Effector CD8-positive, alpha-beta T cell (primary cell): ENCODE results near the gene MAP7D2.

Experiments
- DNase-seq: peaks from one replicate; lab custom pipeline; 2025; lab: John Stamatoyannopoulos, UW

The MAP7D2 gene

DNA sequence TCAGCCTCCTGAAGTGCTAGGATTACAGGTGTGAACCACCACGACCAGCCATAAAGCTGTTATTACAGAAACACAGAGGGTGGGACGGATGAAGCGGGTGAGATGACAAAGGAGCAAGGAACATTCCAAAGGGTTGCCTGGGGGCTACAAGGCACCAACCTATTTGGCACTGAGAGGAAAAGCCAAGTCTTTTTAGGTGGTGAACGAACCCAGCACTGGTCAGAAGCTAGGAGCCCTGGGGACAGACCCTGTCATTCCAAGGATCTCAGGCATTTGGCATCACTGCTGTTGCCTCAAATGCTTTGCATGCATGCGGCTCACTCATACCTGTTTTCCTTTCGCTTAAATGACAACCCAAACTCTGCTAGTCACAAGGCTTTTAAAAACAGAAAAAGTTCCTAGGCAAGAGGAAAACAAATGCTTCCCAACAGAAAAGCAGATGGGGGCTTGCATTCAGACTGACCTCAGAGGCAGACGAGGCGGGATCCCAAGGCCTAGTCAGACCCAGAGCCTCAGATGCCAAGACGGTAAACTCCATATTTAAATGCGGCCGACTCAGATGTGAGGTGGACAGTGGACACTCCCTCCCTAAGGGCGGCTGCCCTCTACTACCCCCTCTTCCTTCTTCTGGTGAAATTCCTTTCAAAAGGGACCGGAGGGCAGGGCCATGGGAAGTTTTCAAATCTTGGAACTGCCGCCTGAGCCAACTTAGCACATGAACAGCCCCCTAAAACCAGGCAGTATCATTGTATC is 4.5 kb downstream of the MAP7D2 start:
- DNase-seq: no peak

DNA sequence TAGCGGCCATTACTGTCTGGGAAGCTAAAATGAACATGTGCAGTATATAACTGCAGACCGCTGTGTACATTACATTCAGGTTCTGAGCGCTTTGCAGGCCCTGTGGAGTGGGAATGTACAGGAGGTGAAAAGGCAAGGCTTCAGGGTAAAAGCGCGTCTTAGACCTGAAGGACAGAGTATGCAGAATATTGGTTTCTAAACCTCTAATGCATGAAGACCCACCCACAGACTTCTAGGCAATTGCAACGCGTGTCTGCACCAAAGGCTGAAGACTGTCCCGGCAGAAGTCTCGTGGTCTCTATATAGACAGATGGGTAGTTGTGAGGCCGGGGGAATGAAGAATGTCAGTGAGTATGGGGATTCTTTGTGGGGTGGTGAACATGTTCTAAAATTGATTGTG is 5.4 kb downstream of the MAP7D2 start:
- DNase-seq: no peak

DNA sequence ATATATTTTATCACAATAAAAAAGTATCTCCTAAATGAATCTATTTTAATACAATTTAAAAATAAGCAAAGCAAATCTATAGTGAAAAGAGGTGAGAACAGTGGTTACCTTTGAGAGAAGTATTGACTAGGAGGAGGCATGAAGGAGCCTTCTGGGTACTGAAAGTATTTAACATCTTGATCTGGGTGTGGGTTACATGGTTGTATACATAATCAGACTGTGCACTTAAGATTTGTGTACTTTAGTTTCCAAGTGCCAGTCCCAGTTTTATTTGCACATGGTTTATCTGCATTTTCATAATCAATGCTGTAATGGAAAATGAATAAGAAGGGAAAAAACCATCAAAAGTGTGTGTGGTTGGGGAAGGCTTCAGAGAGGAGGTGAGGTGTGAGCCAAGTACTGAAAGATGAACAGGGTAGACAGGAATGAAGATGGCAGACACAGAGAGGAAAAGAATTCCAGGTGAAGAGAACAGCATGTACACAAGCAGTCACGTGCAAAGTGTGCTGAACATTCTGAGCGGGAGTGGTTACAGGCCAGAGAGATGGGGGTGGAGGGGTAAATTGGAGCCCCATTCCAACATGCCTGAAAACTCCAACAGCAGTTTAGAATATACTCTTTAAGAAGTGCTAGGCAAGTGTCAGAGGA is 14.6 kb downstream of the MAP7D2 start:
- DNase-seq: no peak

DNA sequence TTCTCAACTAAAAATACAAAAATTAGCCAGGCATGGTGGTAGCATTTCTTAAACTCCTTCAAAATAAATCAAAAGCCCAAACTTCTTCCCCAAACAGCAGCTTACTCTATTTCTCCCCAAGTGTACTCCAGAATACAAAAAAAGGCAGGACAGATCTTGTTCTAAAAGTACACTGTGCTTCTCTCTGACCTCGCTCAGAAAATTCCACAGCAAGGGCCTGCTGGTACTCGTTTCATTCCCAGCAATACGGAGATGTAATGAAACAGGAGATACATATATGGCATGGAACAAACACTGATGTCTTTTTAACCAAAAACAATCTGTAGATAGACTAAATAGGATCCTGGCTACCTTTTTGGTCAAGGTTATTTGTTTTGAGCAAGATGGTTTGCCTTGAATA is 25.2 kb downstream of the MAP7D2 start:
- DNase-seq: no peak

DNA sequence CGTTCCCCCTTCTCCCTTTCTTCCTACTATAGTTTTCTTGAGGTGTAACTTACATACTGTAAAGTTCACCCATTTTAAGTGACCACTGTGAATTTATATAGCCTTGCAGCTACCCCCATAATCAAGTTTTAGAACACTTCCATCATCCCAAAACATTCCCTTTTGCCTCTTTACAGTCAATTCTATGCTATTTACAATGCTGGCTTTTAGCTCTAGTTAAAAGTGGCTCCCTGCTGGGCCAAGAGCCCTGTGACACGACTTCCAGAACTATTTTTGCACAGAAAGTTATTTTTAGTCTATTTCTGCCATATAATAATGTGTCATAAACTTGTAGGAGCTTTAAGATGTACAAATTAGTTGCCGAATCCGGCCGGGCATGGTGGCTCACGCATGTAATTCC is 26.9 kb downstream of the MAP7D2 start:
- no peak for DNase-seq

DNA sequence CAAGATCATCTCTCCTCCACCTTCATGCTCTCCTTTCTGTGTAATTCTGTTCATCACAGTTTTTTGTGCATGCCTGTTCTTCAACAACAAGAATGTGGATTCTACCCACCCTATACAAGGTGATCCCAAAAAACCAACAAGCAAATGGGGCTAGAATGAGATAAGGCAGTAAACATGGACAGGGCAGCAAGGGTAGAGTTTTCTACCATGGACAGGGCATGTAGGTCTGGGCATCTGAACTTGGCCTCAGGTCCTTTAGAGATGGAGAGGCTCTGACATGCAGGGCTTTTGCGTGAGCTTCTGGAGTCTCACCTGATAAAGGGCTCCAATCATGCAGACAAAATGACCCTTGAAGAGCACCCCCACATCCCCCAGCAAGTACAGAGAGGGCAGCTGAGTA is 36.4 kb downstream of the MAP7D2 start:
- DNase-seq: no peak

DNA sequence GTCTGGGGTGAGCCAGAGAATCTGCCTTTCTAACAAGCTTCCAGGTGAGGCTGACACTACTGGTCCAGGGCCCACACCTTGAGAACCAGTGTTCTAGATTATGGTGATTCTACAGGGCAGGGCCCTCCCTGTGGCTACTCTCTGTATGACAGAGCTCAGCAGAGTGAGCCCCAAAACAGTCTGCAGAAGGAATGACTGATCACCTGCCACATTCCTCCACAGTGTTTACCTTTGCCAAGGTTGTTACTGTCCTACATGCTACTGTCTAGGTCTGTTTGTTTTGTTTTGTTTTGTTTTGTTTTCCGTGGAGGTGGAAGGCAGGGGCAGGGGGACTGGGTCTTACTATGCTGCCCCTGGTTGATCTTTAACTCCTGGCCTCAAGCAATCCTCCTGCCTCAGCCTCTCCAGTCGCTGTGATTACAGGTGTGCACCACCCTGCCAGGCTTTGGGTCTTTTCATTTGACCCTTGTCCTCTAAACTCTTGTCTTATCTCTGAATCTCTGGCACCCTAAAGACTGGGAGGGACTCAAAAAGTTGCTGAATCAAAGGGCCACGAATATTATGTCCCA is 45.1 kb downstream of the MAP7D2 start:
- DNase-seq: no peak

DNA sequence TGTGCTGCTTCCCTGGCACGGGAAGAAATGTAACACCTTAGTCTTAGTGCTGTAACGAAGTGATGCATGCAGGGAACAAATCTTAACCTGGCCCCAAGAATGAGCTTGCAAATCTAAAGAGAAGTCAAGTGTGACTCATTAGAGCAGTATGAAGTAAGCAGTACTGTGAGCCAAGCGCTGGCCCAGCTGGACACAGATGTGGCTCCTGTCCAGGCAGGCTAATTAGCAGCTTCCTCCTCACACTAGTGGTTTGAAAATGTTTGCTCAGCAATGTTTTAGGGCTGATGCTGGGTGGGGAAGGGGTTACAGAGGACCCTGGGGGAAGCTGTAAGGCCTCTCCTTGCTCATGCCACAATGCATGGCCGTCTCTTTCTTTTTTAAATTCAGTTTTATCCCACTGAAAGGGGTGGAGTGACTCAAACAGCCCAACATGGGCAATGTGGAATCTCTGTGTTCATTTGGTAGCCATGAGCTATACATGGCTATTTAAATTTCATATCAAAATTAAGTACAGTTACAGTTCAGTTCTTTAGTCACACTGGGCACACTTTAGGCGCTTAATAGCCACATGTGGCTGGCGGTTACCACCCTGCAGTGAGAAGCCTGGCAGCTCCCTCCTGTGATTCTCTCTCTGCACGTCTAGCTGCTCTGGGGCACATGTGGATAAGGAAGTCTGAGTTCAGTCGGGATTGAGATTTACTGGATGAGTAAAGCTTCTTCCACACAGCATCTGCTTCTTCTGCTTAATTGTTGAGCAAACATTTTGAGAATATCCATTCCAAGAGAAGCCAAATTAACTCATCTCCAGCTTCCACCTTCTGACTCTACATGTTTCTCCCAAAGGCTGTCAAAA is 48.8 kb downstream of the MAP7D2 start:
- no peak for DNase-seq

DNA sequence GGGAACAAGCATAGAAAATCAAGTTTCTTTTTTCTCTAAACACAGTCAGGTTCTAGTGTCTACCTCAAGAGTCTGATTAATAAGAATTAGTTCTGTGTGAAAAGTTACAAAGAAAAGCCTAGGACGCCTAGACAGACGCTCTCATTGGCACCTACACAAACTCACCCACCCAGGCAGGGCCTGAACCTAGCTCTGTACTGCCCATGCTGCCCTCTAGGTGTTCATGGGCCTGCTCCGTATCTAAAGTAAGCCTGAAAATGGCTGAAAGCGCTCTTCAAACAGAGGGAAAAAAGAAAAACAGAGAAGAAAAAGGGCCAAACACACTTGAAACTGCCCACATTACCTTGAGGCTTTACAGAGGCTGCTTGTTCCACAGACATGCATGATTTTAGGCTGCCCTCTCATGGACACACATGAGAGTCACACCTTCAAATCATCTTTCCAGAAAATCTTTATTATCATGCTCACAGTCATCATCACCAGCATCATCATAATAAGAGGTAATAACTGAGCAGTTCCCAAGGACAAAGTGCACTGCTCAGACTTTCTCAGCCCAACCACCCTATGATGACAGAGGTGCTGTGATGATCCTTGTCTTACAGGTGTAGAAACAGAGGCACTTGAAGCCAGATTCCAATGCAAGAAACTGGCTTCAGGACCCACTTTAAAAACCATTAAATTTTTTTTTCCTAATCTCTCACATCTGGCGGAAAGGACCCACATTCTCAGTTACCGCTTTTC is 49.6 kb downstream of the MAP7D2 start:
- no peak for DNase-seq

DNA sequence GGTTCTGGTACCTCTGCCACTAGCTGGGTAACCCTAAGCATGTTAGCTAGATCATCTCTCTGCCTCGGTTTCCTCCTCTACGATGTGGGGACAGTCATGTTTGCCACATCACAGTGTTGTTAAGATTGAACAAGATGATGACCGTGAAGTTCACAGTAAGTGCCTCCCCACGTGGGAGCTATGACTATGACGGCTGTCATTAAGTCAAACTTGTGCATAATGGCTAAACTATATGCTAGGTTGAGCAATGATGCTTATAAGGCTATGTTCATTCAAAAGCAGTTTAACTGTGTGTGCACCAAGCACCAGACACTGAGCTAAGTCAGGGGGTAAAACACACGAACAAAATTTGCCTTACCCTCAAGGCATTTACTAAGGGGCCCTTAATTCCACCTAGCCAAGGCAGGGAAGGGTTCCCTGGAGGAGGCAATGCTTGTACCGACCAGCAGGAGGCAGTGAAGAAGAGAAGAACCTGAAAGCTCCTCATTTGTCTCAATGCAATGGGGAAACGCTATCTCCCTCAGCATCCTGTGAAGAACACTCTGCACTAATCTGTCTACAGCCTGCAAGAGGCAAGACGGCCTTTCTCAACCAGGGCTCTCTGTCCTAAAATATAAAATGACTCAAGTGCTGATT is 52.9 kb downstream of the MAP7D2 start:
- DNase-seq: no peak

DNA sequence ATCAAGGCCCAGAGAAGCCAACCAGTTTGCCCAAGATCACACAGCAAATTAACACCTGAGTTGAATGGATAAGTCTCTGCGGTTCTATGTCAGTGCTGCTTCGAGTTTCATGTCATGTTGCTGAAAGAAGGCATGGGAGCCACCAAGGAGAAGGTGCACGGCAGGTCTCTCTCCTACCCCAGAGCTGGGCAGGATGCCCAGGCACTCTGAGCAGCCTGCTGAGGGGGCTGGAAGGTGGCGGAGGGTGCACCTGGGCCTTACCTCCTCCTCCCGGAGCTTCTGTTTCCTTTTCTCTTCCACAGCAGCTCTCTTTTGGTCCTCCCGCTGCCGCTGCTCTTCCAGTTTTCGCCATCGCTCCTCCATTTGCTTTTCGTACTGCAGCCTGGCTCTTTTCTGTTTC is 53.6 kb downstream of the MAP7D2 start:
- DNase-seq: no peak

DNA sequence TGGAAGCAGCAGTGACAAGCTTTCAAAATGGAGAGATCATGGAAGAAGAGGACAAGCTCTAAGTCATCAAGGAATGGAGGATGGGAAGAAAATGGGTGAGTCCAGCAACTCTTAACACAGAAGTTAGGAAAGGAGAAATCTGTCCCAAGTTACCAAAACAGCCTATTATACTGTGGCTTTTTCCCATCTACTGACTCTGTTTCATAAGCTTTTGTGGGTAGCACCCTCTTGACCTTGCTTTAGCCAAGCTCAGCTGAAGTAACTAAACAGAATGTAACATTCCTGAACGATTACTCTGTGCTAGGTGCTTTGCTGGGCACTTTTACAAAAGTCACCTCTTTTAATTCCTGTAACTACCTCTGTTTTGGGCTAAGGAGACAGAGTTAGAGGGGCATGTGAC is 54.9 kb downstream of the MAP7D2 start:
- DNase-seq: no peak

DNA sequence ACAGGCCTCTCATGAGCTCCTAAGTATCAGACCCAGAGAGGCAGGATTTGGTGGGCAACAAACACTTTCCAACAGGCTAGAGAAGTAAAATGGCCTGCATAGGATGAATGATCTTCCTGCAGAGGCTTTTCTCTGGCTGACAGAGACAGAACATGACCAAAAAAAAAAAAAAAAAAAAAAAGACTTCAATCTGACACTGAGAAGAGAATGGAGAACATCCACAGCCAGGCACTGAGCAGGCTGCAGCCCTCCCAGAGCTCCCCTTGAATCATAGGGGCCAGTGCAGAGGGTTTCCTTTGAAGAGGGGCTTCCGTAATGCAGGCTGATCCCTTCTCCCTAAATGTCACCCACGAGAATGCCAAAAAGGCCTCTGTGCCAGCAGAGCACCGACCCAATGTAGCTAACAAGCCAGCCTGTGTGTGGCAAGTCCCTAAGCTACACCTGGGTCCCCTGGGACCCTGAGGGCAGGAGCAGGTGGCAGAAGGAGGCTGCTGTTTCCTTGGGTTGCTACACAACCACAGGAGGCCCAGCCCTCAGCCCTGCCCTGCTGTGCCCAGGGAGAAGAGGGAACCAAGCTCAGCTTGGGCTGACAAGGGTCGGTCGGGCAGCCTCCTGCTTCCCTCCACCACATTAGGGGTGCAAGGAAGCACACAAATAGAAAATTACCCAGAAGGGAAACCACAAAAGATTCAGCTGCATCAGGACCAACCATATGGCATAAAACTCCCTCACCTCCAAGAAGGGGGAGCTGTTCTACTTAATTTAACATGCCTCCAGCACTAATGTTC is 55.6 kb downstream of the MAP7D2 start:
- no peak for DNase-seq

DNA sequence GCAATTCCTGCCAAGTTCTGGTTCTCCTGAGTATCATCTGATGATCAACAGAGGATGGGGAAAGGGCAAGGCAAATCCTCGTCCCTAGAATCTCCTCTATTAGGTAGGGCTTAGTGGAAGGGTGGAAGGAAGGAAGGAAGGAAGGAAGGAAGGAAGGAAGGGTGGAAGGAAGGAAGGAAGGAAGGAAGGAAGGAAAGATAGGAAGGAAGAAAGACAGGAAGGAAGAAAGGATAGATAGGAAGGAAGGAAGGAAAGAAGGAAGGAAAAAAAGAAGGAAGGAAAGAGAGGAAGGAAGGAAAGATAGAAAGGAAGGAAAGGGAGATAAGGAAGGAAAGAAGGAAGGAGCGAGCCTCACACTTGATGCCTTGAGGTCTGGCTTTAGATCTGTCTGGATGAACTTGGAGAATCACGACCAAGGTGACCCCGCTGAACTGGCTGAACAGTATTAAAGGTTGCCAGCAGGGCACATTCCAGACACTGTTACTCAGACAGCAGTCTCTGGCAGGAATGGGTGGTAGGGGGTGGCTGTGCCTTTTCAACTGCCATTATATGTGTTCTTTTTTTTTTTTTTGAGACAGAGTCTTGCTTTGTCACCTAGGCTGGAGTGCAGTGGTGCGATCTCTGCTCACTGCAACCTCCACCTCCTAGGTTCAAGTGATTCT is 57.1 kb downstream of the MAP7D2 start:
- no peak for DNase-seq

DNA sequence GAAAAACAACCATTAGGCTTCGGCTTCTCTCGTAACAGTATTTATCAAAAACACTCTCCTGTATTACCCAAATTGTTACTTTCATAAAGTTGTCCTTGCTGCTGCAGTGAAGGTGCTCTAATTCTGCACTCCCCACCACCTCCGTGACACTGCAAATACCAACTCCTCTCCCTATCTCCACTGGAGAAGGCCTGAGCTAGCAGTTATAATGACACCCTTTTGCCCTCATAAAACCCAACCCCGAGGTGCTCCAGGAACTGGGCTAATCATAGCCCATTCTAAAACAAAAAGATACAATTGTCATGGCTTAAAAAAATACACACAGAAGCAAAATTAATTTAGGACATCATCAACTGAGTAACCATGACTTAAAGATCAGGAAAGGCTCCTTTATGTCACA is 59.2 kb downstream of the MAP7D2 start:
- no peak for DNase-seq

DNA sequence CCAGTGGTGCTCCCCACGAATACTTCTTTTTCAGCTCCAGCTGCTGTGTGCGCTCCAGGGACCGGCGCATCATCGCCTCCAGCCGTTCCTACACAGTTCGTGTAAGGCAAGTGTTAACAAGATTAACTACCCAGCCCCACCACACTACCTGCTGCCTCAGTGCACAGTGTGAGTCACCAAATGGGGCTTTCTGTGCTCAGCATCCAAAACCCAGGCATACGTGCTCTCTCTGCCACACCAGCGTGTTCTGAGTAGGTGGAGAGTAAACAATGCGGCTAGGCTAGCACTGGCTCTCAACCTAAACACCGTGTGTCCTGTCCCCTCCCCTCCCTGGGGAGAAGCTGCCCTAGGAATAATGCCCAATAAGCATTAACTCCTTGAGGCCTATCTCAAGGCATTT is 60.0 kb downstream of the MAP7D2 start:
- no peak for DNase-seq

DNA sequence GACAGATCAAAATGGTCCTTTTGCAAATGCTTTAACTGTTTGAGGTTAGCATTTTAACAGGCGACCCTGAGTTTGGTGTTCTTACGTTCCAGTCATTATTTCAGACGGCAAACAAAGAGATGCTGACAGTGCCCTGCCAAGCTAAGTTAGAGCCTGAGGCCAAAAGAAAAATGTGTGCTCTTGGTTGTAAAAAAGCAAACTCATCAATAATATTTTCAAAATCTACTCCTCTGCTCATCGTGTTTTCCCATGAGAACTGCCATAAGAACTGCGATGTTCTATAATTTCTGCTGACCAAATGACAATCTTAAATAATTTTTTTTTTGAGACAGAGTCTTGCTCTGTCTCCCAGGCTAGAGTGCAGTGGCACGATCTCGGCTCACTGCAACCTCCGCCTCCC is 63.2 kb downstream of the MAP7D2 start:
- DNase-seq: no peak

DNA sequence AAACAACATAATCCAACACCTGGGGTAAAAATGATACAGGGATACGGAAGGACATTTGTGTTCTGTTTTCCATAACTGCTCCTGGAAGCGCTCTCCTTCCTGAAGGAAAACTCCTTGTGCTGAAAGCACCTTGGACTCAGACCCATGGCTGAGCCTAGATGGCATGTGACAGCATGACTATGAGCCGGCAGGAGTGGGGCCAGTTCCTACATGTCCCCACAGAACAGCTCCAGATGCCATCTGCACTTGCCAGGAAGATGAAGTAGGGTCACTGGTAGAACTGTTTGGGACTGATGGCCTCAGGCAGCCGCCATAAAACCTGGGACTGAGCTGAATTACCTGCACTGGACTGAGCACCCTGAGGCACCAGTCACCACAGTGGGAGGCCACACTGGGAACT is 69.8 kb downstream of the MAP7D2 start:
- DNase-seq: no peak

DNA sequence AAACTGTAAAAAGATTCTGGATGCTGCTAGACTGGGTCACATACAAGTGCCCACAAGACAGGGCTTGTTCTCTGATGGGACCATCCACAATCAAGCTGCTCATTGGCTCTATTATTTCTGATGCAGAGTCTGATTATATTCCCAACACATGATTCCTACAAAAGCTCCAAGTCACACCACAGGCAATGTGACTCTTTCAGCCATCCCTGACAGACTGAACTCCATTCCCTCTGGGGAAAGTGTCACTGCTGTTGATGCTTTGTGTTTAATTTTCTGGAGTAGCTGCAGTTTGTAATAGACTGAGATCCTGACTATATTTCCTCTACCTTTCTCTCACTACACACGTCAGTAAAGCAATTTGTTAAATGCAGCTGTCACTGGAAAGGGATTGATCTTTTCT is 70.5 kb downstream of the MAP7D2 start:
- no peak for DNase-seq

DNA sequence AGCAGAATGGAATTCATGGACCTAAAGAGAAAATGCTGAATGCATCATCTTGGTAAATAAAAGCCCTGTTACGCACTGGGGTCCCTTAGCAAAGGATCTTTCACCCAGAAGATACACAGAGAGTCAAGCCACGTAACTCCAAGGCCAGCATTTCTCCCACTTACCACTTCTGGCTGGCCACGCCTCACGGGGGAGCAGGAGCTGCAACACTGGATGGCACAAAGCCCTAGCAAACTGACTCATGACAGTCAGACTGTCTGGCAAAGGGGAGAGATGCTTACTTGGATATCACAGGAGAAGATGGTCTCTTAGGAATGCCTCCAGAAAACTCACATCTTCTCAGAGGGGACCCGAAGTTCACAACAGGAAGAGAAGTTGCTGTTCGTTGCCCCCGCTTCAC is 74.5 kb downstream of the MAP7D2 start:
- no peak for DNase-seq
